Nephron (organoid): ENCODE measurements around the gene SLC39A13.

Experiments
- H3K27ac Mint-ChIP-seq, 3 experiments: 2 replicates each; pipeline ENCODE4 v1.8.0; 2020; ENCODE audit warnings: mixed read lengths in 3 of 3, mild to moderate bottlenecking in 2 of 3, moderate library complexity in 1 of 3
- H3K27me3 Mint-ChIP-seq: 2 replicates; pipeline ENCODE4 v1.8.0; 2021; ENCODE audit warnings: low read depth, mild to moderate bottlenecking, moderate library complexity, mixed read lengths
- H3K36me3 Mint-ChIP-seq: 2 replicates; pipeline ENCODE4 v1.8.0; 2020; ENCODE audit warnings: low read depth, mixed read lengths
- H3K4me1 Mint-ChIP-seq: 2 replicates; pipeline ENCODE4 v1.8.0; 2020; ENCODE audit warnings: mixed read lengths
- H3K4me3 Mint-ChIP-seq, 3 experiments: 2 replicates each; pipeline ENCODE4 v1.8.0; 2020; ENCODE audit warnings: mild to moderate bottlenecking in 3 of 3, mixed read lengths in 3 of 3, moderate library complexity in 2 of 3
- H3K9me3 Mint-ChIP-seq: 2 replicates; pipeline ENCODE4 v1.8.0; 2020; ENCODE audit warnings: mixed read lengths
- CTCF ChIP-seq, 3 experiments: fragments of 200-600 bp; sonication (generic); IDR thresholded peaks; one replicate each; pipeline ENCODE4 v1.5.0; 2021; ENCODE audit warnings: antibody characterized with exemption in 3 of 3; ENCODE audit not compliant: unreplicated experiment in 3 of 3

SLC39A13 gene

GRCh38 chr11:47445840-47446239 is 37.5 kb downstream of the SLC39A13 start:
- peaks cover 24% of the 10 kb centered on the region for H3K4me1 Mint-ChIP-seq
- no peaks in the 10 kb centered on the region for H3K9me3 Mint-ChIP-seq
- H3K27me3 Mint-ChIP-seq = peaks cover 4% of the 10 kb centered on the region
- no peak overlapping the region for H3K27ac Mint-ChIP-seq
- no peak for TF ChIP-seq CTCF (IDR thresholded peaks at IDR 0.05; ENCODE audit: unreplicated experiment in 3 of 3)
- H3K36me3 Mint-ChIP-seq = no peaks in the 10 kb centered on the region
- no peak overlapping the region for H3K4me3 Mint-ChIP-seq

GRCh38 chr11:47446833-47447232 is 38.4 kb downstream of the SLC39A13 start:
- no peak overlapping the region for H3K27ac Mint-ChIP-seq
- TF ChIP-seq CTCF (IDR thresholded peaks at IDR 0.05; ENCODE audit: unreplicated experiment in 3 of 3) = no peak

GRCh38 chr11:47447906-47448305 is 39.5 kb downstream of the SLC39A13 start:
- no peak for TF ChIP-seq CTCF (IDR thresholded peaks at IDR 0.05; ENCODE audit: unreplicated experiment in 3 of 3)
- H3K36me3 Mint-ChIP-seq = no peaks in the 10 kb centered on the region
- H3K4me3 Mint-ChIP-seq = peak overlapping the region; percentile 54 to 97 (median 79)
- H3K27ac Mint-ChIP-seq = peak overlapping the region in 1 of 3 experiments; percentile 91
- H3K27me3 Mint-ChIP-seq = peaks cover 4% of the 10 kb centered on the region
- no peaks in the 10 kb centered on the region for H3K9me3 Mint-ChIP-seq
- H3K4me1 Mint-ChIP-seq = peaks cover 24% of the 10 kb centered on the region

More at GRCh38 chr11:47446833-47447232, 38.4 kb downstream of the SLC39A13 start:
- Mint-ChIP-seq H3K4me3 (peak overlapping the region in 2 of 3 experiments; percentile 79 to 97), H3K9me3 (no peaks in the 10 kb centered on the region), H3K36me3 (no peaks in the 10 kb centered on the region), H3K27me3 (peaks cover 4% of the 10 kb centered on the region), H3K4me1 (peaks cover 24% of the 10 kb centered on the region)

GRCh38 chr11:47448566-47449427 is 40.4 kb downstream of the SLC39A13 start, which contains the start of gene RAPSN:
Gene RAPSN (minus strand): TSS chr11:47449136. CDS start chr11:47448964, 172 bp downstream.
- Mint-ChIP-seq H3K4me1 (peaks cover 18% of the 10 kb centered on the region), H3K4me3 (peak within 1 kb of the TSS; percentile 71 to 97 (median 88)), H3K27me3 (no peaks in the 10 kb centered on the region), H3K27ac (peak within 1 kb of the TSS in 2 of 3 experiments; percentile 85 to 91), H3K36me3 (no peaks in the 10 kb centered on the region), H3K9me3 (no peaks in the 10 kb centered on the region)
- TF ChIP-seq CTCF (IDR thresholded peaks at IDR 0.05; ENCODE audit: unreplicated experiment in 3 of 3) = no peak

GRCh38 chr11:47449541-47449940 is 41.2 kb downstream of the SLC39A13 start:
- H3K27ac Mint-ChIP-seq = no peak overlapping the region
- peak overlapping the region in 1 of 3 experiments; percentile 65 for H3K4me3 Mint-ChIP-seq
- no peak for TF ChIP-seq CTCF (IDR thresholded peaks at IDR 0.05; ENCODE audit: unreplicated experiment in 3 of 3)
- H3K27me3 Mint-ChIP-seq = no peaks in the 10 kb centered on the region
- H3K9me3 Mint-ChIP-seq = no peaks in the 10 kb centered on the region
- H3K4me1 Mint-ChIP-seq = peaks cover 18% of the 10 kb centered on the region
- H3K36me3 Mint-ChIP-seq = no peaks in the 10 kb centered on the region
